ENCODE results near the gene DLEC1.
"Not testable (repeated sequence)": the region's sequence is repeated elsewhere in the genome, so short reads cannot be mapped to it uniquely, and the experiment has no call there.

Gene DLEC1

GRCh38 chr3:38020342-38020726, 18.7 kb upstream of the DLEC1 start:
- DNase-seq = no peak

GRCh38 chr3:38021196-38021595, 17.8 kb upstream of the DLEC1 start:
- DNase-seq = no peak

DNA sequence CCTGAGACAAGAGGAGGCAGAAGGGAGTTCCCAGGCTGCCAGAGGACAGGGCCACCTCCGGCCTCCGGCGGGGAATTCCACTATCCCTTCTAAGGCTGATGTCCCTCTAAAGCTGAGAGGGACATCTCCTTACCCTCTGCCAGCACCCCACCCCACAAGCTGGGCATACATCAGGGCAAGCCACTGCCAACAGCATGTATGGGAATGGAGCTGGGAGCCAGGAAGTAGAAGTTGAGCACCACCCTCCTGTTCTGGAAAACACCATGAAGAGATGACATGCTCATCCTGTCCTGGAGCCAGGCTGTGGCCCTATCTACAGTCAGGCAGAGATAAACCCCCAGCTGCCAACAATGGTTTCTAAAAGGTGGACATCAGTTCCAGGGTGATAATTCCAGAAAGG, 16.7 kb upstream of the DLEC1 start:
- DNase-seq = no peak

DNA sequence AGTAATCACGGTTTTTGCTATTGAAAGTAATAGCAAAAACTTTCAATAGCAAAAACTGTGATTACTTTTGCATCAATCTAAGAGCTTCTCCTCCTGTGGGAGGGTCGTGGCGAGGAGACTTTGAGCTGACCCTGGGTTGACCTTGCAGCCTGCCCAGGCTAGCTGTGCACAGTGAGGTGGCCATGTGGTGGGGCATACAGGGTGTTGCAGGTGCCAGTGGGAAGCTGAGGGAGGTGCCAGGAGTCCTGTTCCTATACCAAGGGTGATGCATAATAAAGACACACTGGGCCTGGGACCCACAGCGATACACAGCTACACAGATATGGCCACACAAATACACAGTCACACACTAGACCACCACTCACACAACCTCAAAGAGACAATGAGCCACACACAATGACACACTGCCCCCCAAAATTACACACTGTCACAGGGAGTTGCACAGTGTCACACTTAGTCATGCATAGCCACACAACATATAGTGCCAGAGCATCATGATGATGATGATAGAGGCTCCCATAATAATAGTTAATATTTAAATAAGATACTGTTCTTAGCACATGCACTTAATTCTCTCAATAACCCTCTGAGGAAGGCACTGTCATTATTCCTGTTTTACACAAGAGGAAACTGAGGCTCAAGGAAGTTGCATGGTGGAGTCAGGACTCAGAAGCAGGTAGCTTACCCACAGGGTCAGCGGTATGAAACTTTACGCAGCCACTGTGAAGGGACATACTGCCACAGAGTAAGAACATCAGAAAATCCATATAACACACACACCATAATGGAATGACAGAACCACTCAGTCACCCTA, 15.9 kb upstream of the DLEC1 start:
- DNase-seq = no peak

DNA sequence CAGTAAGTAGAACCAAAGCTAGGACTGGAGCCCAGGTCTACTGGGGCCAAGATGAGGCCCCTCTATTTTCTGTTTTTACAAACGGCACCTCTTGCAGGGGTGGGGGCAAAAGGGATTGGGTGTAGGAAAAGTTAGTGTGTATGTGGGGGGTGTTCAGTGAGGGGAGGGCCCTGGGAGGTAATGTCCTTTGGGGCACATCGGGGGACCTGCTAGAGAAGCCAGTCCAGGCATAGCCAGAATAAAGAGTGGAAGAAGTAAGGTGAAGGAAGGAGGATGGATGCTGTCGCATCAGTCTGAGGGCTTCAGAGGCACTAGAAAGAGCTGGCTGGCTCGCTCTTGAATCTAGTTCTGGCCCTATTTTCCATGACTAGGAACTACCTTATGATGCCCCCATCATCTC, 12.2 kb upstream of the DLEC1 start:
- no peak for DNase-seq

DNA sequence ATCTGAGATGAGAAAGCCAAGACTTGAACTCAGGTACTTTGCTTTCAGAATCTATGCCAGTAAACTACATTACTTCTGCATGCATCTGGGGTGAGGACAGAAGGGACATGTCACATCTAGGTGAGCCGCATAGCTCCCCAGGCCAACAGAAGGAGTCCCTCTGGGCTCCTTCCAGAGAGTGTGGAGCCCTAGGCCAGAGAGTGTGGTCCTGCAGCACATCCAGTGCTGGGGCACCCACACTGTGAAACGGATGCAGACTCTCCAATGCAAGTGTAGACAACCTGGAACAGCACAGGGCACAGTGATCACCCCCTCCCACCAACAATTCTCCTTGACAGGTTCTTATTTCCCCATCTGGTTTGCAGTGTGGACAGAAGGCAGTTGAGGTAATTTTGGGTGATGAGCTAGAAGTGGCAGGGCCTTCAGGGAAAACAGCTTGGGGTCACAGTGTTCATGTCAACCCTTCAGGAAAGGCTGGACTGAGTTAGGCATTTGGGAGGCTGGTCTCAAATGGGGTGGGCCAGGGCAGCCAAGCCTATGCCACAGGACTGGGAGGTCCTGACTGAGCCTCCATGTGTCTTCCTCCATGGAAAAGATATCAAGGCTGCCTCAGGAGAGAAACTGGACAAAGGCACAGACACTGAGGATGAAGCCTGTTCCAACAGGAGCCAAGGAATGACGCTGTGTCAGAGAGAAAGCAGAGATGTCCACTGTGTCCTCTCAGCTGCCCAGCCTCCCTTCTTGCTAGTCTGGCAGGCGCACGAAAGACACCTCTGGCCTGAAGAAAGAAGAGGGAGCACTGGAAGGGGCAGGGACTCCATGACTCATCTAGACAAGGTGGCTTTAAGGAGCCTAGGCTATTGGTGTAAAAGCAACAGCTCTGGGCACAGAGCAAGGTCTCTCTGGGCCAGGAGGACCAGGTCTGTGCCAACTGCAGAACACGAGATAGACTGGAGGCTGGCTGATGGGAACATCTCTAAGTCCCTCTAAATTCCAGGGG, 11.2 kb upstream of the DLEC1 start:
- no peak for DNase-seq

DNA sequence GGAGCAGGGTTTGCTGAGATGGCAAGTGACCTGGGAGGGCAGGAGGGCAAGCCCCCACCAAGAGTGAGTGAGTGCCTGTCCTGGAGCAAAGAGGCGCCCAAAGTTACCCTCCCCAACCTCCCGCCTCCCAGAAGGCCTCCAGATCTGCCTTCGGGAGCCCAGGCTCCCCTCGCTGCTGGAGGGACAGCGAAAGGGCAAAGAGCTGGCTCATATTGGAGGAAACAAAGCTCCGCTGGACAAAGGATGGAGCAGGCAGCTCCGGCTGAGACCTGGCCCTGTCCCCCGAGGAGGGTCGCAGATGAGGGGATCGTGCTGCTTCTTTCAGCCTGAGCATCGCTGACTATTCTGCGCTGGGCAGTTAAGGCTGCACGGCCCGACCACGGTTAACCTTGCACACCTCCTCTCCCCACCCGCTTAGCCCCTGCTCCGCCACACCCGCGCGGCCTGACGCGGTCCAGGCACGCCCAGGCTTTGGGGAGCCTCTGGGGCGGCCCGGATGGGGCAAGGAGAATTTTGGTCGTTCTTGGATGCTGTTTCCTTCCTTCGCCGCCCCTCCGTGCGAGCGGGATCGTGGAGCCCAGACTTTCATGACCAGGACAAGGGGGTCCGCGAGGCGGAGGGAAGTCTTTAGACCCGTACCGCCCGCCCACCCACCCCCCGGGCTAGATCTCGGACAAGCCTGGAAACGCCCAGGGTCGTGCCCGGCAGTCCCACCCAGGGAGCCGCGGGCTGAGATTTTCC, 10.2 kb upstream of the DLEC1 start:
- no peak for DNase-seq

DNA sequence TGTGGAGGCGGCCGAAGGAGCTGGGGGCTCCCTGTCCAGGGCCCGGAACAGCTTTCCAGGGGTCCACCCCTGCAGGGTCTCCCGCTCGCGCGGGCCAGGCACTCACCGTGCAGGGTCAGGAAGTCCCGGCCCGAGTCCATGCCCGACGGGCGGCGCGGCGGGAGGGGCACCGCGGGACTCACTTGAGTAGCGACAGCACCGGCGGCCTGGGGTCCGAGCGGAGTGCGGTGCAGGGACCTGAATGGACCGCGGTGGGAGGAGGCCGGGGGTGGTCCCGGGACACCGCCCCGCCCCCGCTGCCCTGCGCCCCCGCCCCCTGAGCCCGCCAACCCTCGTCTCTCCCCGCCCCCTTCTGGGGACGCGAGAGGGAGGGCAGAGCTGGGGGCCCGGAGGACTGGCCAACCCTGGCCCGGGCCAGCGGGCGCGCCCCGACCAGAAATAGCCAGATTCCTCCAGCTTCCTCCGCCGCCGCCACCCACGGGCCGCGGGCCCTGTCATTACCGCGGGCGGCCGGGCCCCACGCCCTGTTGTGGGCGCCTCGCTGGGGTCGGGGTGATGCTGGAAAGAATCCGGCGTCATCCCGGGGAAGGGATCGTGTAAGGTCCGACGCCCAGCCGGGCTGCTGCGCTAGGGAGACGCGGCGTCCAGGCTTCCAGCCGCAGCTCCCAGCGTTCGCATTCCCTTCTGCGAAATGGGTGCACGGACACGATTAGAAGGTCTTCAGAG, 9.4 kb upstream of the DLEC1 start, which contains the start of gene PLCD1:
Gene PLCD1, minus strand, starts transcription at position 243 of the 726 bp plus-strand sequence. Its CDS starts 103 bp downstream, at position 140.
- peak; percentile 34 for DNase-seq

DNA sequence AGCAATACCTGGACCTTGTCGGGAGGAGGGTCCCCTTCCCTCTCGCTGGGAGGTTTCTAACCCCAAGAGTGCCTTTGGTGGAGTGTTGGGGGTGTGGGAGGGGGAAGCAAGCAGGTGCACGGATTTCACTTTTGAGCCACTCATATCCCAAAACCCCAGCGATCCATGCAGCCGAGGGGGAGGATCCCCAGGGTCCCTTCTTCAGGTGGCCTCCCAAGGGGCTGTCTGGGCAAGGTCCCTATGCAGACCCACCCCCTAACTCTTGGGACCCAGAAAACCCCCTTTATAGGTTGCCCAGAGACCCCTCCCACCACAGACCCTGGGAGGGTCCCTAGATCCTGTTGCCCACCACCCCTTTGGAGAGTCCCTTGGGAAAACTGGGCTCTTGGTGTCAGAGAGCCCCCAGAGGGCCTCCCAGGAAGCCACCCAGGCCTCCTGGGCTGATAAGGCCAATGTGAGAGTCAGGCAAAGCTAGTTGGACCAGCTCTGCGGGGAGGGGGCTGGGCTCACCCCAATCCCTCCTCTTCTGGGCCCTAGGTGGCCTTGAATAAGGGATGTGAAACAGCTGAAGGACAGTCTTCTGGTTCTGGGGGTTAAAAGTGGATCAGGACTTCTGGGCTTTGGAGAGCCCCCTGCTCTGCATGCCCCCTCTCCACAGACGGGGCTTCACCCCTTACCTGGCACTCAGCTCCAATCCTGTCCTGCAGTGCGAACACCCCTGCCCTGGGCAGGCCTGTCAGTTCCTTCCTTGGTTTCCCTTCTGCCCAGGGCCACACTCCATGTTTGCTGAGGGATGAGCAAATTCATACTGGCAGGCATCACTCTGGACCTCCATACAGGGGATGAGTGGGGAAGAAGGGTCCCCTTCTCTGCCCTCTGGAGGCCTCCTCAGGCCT, 8.6 kb upstream of the DLEC1 start:
- DNase-seq = no peak

- DNase-seq = peak; percentile 54
Observed at GRCh38 chr3:38031022-38031994, 7.7 kb upstream of the DLEC1 start.

DNA sequence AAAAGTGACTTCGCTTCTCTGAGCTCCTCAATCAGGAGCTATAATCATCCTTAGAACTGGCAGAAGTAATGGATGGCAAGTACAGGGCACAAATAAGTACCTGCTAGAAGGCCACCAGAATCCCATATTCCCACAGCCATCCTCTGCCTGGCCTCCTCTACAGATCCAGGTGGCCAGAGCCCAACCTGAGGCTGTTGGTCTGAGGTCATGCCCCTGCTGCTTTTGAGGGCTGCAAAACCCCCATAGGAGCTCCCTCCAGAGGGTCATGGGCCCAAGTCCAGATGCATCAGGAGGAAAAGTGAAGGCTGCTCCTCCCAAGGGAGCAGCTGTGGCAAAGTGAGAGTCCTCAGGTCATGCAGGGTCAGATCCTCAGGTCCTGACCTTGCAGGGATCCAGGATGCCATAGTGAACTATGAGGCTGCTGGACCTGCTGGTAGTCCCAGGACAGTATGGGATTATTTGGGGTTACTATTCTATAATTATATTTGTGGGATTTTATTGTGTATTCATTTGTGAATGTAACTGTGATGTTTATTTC, 6.6 kb upstream of the DLEC1 start:
- DNase-seq = no peak

- DNase-seq = not testable (repeated sequence)
Observed at GRCh38 chr3:38033586-38033985, 5.4 kb upstream of the DLEC1 start.

GRCh38 chr3:38034335-38034734, 4.7 kb upstream of the DLEC1 start:
- DNase-seq = not testable (repeated sequence)

- no peak for DNase-seq
Observed at GRCh38 chr3:38036286-38036685, 2.7 kb upstream of the DLEC1 start.

DNA sequence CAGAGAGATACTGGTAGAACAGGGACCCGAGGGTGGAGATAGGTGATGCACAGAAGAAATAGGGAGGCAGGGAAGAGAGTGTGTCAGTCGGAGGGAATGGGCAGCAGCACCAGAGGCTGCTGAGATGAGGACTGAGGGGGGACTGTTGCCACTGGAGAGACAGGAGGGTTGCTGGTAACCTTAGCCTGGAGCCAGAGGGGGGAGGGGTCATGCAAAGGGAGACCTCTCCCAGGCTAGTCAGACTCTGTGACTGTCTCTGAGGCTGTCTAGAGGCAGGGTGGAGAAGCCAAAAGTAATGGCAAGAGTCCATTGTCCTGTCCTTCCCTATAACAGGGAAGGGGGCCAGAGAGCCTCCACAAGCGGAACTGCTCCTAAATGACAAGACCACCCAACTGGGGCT, 2.1 kb upstream of the DLEC1 start:
- DNase-seq = no peak

DNA sequence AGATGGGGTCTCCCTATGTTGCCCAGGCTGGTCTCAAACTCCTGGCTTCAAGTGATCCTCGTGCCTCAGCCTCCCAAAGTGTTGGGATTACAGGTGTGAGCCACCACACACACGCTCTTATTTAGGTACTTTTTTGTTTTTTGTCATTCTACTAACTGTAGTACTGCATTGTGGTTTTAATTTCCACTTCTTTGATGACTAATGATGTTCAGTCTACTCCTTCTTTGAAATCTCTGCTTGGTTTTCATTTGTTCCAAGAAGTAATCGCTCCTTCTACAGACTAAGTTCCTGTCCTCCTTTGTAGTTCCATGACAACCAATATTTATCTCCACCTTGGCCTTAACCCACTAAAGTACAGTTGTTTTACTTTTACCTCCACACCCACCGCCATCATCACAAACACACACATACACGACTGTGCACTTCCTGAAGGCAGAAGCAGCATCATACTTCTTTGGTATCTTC, 529 bp upstream of the DLEC1 start:
- peak; percentile 34 for DNase-seq

GRCh38 chr3:38039899-38040261, 872 bp downstream of the DLEC1 start:
- peak; percentile 49 for DNase-seq

GRCh38 chr3:38040401-38040800, 1.4 kb downstream of the DLEC1 start:
- no peak for DNase-seq

DNA sequence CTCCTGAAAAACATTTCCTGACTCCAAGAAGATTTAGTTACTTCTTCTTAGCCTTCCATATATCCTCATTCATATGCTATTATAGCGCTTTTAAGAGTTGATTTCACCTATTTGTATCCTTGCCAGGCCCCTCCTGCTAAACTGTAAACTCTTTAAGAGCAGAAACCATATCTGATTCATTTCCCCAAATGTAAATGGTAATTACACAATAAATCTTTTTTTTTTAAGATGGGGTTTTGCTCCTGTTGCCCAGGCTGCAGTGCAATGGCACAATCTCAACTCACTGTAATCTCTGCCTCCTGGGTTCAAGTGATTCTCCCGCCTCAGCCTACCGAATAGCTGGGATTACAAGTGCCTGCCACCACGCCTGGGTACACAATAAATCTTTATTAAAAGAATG, 4.5 kb downstream of the DLEC1 start:
- DNase-seq = no peak

DNA sequence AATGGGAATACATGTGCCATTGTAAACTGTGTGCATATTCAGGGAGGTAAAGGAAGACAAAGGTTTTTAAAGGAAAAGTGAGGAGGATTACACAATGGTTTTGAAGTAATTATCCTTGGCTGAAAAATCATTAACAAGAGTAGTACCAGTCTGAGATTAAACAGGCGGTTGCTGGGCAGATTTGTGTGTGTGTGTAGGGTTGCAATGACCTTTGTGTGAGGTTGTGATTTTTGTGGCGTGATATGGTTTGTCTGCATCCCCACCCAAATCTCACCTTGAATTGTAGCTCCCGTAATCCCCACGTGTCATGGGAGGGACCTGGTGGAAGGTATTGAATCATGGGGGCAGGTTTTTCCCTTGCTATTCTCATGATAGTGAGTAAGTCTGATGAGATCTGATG, 7.0 kb downstream of the DLEC1 start:
- DNase-seq = no peak
